Measurements from ENCODE around the gene SERPINB3.
"Not testable (repeated sequence)": the region's sequence is repeated elsewhere in the genome, so short reads cannot be mapped to it uniquely, and the experiment has no call there.

Gene SERPINB3

DNA sequence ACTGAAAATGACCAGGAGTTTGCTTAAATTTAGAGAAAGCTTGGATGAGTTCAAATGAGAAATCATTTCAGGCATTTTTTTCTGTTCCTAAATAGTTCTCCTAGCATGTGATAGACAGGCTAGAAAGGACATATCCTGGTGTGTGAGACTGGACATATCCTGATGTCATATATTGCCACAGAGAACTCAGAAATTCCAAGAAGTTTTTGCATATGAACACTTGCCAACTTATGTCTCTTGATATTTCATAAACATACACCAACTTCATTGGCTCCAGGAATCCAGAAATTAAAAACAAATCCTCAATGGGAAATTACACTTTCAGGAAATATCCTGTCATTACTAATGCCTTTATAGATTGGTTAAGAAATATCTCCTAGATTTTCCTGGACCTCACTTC lies 14.8 kb downstream of the SERPINB3 start:
- DNase-seq (ENCODE audit: low read depth): no peak

DNA sequence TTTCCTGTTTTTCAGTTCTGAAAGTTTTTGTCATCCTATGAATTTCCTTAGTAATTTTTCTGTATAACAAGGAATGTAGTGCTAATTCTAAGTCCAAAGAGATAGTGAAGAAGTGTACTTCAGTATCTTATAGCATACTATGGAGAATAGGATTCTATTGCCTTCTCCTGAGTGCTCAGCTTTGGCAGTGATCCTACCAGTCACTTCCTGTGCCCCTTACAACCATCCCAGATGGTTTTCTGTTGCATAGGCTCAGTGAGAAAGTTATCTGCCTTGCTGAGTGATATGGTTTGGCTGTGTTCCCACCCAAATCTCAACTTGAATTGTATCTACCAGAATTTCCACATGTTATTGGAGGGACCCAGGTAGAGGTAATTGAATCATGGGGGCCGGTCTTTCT lies 17.0 kb downstream of the SERPINB3 start:
- DNase-seq (ENCODE audit: low read depth): not testable (repeated sequence)

DNA sequence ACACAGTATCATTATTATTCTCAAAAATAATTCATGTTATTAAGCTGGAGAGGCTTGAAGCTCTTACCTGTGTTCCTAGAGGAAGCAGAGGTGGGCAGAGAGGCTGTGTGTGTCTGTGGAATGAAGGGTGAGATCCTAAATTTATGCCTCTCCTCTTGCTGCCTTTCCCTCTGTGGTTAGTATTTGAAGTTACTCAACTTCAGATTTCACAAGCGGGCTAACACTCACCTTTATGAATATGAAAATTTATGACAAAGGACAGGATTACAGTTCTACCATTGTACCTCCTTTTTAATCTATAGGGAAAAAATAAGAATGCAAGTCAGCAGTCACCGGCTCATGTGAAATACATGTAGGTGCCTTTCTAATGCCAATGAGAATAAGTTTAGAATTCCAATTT lies 17.6 kb downstream of the SERPINB3 start, which contains the start of gene SERPINB4:
Gene SERPINB4, minus strand, starts transcription at position 115 of the 400 bp plus-strand sequence. CDS start 679 bp downstream, outside the sequence.
- not testable (repeated sequence) for DNase-seq (ENCODE audit: low read depth)

DNA sequence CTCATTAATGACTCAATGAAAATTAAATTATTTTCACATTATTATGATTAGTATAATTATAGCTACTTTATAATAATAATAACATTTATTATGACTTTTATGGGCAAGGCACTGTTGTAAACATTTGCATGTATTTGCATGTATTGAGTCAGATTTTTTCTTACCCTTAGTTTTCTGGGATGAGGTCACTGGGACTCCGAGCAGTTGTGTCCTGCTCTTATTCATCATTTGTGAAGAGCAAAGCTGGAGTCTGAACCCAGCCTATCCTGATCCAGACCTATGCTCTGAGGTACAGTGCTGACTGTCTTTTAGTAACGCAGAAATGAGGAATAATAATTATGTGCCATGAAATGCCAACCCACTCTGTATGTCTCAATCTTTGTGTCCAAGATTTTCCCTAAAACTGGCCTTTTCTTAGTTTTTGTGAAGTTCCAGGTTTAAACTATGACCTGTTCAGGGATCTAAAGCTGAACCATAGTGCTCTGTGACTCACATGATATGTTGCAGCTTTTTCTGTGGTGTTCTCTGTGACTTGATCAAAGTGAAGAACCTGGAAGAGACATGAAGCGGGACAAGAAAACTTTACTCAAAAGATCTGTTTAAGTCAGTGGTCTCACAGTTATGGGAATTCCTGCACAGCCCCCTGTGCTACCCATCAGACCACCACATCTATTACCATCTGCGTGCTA lies 18.9 kb downstream of the SERPINB3 start:
- DNase-seq (ENCODE audit: low read depth): not testable (repeated sequence)

DNA sequence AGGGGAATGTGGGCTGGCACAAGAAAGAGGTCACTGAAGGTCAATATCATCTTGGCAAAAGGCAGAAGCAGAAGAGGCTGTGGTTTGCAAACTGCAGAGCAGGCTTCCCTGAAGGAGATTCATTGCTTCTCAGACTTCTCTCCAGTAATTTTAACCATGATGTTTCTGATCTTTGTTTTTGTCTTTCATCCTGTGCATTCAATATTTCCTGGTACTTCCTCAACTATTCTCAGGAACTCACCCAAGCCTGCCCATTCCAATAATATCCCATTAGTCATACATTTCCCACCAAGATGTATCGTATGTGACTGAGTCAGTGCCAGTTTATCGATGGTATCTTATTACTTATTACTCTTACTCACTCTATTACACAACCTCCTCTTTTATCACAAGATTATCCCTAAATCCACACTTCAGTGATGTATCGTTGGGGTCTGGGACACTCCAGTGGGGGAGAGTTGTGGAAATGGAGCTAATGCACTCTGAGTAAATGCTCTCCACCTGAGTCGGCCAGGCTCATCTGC lies 20.5 kb downstream of the SERPINB3 start:
- not testable (repeated sequence) for DNase-seq (ENCODE audit: low read depth)

DNA sequence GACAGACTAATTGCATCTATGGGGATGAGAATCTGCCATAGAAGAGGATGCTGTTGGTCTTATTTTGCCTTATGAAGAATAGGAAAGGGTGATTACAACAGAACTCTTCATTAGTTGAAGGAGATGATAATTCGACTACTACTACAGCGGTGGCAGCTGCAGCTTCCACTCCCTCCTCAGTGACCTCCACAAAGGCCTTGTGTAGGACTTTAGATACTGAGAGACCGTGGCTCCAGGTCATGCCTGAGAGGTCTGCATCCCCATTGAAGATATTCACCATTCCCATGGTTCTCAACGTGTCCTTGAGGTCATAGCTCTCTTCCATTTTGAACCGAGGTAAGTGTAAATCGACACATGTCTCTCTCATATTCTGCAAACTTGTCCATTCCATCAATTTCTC lies 24.0 kb downstream of the SERPINB3 start:
- DNase-seq (ENCODE audit: low read depth): no peak

DNA sequence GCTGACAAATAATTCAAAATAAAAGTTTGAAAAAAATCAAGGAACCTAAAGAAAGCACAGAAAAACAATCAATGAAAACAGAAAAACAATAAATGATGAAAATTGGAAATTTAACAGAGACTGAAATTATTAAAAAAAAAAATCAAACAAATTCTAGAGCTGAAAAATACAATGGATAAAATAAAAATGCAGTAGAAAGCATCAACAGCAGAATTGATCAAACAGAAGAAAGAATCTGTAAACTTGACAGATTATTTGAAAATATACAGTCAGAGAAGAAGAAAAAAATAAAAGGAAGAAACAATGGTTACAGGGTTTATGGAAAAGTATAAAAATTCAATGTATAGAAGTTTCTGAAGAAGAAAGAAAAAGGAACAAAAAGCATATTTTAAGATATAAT lies 33.9 kb downstream of the SERPINB3 start:
- DNase-seq (ENCODE audit: low read depth): no peak

DNA sequence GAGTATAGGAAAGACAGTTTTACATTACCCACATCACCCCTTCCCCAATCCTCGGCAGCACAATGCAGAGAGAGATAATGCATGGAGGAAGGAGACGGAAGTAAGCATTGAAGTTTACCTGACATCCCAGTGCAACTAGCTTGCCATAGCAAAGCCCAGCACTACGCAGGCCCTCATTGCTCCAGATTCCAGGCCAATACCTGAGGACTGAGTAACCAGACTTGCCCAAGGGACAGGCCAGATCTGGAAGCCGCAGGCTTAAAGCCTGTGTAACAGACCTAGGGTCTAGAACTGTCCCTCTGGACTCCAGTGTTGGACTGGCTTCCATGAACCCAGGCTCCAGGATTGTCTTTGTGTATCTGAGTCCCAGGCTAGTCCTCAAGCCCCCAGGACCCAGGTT lies 35.3 kb downstream of the SERPINB3 start:
- DNase-seq (ENCODE audit: low read depth): no peak

DNA sequence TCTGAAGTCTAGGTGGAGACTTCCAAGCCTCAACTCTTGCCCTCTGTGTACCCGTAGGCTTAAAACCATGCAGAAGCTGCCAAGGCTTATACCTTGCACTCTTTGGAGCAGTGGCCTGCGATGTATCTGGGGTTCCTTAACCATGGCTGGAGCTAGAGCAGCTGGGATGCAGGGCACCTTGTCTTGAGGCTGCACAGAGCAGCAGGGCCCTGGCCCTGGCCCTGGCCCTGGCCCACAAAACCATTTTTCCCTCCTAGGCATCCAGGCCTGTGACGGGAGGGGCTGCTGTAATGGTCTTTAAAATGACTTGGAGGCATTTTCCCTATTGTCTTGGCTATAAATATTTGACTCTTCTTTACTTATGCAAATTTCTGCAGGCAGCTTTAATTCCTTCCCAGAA lies 36.8 kb downstream of the SERPINB3 start:
- no peak for DNase-seq (ENCODE audit: low read depth)

DNA sequence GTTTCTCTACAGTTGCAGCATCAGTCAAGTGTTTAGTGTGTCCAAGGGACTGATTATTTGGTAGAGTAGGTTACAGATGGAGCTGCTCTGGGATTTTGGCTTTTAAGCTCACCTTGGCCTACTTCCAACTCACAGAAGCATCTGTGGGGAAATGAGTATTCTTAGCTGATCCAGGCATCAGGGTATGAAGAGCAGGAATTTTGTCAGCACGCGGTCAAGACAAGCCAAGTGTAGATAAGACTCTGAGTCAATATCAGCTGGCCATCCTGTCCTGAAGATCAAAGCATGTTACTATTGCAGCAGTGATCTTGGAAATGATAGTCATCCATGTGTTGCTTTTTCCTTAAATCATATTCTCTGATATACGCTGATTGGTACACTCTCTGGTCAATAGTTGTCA lies 42.0 kb downstream of the SERPINB3 start:
- no peak for DNase-seq (ENCODE audit: low read depth)

DNA sequence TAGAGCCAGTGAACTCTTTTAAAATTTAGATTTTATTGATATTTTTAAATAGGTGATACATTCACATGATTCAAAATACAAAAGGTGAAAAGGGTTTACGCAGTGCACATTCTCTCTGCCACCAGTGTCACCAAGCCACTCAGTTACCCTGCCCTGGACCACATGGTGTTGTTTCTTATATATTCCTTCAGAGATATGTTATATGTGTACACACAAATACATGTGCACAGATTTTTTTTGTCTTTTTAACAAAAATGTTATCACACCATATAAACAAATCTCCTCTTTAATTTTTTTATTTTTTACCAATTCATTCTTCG lies 43.8 kb downstream of the SERPINB3 start:
- no peak for DNase-seq (ENCODE audit: low read depth)

DNA sequence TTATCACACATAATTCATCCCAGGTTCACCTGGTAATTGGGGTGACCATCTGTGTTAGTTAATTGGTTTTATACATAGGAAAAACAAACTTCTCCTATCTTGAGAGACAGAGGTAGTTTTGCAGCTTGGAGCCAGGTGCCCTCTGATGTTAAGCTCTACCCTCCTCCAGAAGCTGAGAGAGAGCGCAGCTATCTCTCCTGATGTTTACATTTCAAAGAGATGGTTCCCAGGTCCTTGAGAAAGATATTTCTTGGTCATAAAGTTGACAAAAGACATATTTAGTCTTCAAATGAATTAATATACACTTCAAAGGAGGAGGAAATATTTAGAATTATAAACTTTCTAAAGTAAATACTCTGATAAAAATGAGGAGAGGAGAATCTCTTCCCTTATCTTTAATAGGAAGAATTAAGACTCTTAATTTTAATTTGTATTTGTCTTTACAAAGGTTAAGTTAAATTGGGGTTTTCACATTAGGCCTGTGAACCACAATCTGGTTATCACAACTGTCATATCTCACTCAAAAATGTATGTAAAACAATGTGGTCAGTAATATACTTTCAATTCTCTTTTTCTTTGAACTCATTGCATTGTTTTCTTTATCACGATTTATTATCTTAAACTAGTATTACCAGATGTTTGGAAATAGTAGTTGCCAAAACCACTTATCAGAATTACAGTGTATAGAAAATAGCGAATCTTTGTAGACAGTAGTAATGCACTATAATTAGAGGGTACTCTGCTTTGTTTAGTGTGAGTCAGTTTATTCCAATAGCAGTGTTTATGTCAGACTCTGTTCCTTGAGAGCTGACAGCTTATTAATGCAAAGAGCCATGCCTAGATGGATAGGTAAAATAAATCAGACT lies 44.4 kb downstream of the SERPINB3 start:
- DNase-seq (ENCODE audit: low read depth): no peak

DNA sequence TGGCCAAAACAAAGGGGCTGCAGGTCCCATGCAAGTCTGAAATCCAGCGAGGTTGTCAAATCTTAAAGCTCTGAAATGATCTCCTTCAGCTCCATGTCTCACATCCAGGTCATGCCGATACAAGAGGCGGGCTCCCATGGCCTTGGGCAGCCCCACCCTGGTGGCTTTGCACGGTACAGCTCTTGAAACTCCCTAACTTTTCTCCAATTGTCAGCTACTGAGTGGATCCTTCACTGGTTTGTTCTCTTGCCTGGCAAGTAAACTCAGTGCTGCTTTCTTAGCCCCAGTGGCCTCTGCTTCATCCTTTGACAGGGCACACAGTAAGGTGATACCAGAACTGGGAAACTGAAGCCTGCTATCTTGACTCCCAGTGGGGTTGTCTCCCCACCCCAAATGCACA lies 48.3 kb downstream of the SERPINB3 start:
- DNase-seq (ENCODE audit: low read depth): no peak

DNA sequence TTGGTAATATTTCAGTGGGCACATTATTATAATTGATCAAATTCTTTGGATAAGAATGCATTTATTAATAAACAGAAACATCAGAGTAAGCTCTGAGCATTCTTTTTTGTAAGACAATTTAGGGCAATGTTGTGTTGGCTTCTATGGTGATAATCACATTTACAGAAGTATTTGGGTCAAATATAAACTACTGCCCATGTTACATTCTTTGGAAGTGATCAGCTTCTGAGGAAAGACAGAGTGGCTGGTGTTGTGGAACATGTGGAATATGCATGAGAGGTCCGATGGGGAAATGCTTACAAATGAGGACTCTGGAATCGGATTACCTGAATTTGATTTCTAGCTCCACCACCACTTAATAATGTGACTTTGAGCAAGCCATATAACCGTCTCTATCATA lies 55.2 kb downstream of the SERPINB3 start:
- DNase-seq (ENCODE audit: low read depth): no peak

Data from stimulated activated CD8-positive, alpha-beta memory T cell treated with anti-CD3 and anti-CD28 coated beads, Interleukin-7, amount 100 ng/mL, for 24 hours (primary cell).